ENCODE measurements around the gene LRFN3. TPM values are rescaled to one million over a fixed set of nuclear protein-coding genes. Genes with fewer than 3 reads are reported as not detected.
"Not testable (repeated sequence)": the region's sequence is repeated elsewhere in the genome, so short reads cannot be mapped to it uniquely, and the experiment has no call there.

Gene LRFN3, protein sequence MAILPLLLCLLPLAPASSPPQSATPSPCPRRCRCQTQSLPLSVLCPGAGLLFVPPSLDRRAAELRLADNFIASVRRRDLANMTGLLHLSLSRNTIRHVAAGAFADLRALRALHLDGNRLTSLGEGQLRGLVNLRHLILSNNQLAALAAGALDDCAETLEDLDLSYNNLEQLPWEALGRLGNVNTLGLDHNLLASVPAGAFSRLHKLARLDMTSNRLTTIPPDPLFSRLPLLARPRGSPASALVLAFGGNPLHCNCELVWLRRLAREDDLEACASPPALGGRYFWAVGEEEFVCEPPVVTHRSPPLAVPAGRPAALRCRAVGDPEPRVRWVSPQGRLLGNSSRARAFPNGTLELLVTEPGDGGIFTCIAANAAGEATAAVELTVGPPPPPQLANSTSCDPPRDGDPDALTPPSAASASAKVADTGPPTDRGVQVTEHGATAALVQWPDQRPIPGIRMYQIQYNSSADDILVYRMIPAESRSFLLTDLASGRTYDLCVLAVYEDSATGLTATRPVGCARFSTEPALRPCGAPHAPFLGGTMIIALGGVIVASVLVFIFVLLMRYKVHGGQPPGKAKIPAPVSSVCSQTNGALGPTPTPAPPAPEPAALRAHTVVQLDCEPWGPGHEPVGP
- 0.52 and 6.3 TPM in 2 replicates for total RNA-seq

DNA sequence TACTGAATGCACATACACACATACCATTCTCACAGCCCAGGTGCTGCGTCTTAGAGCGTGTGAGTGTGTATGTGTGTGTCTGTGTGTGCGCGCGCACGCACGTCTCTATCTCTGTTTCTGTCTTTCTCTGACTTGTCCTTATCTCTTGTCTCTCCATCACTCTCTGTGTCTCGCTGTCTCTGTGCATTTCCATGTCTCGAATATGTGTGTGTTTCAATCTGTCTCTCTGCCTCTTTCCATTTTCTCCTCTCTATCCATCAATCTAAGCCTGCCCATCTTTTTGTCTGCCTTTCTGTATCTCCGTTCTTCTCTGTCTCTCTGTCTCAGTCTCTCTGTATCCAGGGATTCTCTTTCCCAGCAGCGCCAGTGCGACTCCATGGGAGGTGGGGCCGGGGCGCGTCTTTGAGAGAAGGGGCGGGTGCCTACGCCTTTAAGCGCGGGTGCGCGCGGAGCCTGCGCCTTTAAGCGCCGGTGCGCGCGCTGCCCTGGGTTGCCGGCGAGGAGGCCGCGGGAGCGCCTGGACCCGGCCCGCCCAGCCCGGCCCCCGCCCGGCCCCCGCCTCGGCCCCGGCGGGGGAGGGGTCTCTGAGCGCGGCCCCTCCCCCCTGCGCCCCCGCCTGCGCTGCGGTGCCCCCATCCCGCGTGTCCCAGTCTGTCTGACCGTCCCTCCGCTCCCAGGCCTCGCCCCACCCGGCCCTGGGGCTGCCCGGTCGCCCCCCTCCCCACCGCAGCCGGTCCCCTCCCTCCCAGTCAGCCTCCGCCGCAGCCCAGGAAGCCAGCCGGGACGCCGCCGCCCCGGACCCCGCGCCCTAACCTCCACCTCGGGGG, at the start of gene LRFN3:
LRFN3 (plus strand) TSS at position 464 of the 827 bp plus-strand sequence. CDS start 3,052 bp downstream, outside the sequence.
- DNase-seq (ENCODE audit: low read depth), result peak; percentile 14

DNA sequence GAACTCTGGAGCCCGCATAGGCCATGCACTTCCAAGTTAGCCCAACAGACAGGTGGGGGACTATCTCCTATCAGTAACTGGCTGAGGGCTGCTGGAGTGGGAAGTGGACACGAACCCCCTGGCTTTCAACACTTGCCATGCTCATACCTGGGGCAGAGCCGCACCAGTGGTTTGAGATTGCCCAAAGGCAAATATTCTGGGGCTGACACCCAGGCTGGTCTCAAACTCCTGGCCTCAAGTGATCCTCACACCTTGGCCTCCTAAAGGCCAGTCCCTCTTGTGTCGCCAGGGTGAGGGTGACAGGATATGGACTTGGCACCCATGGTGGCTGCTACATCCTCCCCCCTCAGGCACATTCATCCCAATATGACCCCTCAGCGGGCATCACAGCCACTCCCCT, 49.0 kb upstream of the LRFN3 start:
- DNase-seq (ENCODE audit: low read depth), result no peak

DNA sequence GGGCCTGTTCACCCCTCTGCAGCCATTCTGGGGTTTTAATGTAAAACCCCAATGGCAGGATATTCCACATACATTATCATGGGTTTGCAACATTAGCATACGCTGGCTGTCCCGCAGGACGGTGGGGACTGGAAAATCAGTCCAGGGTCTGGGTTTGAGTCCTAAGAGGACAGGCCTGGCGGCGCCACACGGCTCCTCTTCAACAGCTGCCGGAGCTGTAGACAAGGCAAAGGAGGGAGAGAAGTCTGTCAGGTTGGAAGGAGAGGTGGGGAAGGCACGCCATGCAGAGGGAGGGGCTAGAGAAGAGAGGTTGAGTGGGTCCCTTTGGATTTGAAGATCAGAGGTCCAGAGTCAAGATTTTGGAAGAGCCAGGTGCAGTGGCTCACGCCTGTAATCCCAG, 47.8 kb upstream of the LRFN3 start:
- DNase-seq (ENCODE audit: low read depth), result no peak

DNA sequence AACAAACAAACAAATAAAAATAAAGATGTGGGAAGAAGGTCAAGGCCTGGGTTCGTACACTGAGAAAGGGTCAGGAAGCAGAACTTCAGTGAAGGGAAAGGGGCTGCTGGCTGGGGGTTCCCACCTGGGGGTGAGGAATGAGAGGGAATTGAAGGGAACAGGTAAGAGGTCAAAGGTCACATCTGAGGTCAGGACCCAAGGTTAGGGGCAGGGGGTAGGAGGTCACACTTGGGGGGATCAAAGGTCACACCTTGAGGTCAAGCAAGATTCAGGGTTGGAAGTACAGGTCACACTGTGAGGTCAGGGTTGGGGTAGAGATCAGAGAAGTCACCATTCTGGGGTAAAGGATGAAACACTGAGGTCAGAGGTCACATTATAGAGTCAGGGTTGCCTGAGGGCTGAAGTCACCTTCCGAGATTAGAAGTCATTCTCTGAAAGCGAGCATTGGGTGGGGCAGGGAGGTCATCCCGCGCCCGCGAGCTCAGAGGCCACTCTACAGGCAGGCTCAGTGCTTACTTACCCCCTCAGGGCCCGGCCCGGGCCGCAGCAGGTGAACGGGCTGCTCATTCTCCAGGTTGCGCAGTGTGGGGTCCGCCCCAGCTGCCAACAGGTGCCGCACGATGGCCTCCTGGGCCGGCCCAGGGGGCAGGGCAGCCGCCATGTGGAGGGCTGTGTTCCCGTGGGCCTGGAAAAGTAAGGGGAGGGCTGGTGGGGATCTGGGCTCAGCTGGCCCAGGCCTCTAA, 46.6 kb upstream of the LRFN3 start:
- DNase-seq (ENCODE audit: low read depth), result no peak

DNA sequence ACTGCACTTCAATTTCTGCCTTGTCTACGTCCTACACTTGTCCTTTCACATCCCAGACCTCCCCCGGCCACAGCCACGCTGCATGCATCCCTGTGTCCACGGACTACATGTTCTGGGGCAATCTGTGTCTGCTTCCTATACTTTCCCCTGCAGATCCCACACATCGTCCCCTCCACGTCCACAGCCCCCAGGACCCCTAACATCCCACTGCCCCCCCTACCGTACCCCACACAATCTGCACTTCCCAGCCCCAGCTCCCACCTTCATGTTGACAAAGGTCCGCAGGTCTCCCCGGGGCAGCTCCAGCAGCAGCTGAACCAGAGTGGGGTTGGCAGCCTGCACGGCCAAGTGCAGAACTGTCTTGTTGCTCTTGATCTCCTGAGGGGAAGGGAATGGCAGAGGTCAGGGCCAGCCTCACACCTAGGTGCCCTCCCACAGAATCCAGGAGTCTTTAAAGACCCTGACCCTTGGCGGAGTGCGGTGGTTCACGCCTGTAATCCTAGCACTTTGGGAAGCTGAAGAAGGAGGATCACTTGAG, 46.0 kb upstream of the LRFN3 start:
- DNase-seq (ENCODE audit: low read depth), result no peak

DNA sequence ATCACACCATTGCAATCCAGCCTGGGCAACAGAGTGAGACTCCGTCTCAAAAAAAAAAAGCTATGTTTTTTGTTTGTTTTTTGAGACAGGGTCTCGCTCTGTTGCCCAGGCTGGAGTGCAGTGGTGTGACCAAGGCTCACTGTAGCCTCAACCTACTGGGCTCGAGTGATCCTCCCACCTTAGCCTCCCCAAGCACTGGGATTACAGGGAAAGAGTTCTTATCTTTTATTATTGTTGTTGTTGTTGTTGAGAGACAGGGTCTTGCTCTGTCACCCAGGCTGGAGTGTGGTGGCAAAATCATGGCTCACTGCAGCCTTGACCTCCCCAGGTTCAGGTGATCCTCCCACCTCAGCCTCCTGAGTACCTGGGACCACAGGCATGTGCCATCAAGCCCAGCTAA, 44.4 kb upstream of the LRFN3 start:
- not testable (repeated sequence) for DNase-seq (ENCODE audit: low read depth)

- DNase-seq (ENCODE audit: low read depth), result no peak
Measured at GRCh38 chr19:35894342-35894741, 41.8 kb upstream of the LRFN3 start.

GRCh38 chr19:35895911-35896642, 40.1 kb upstream of the LRFN3 start:
- DNase-seq (ENCODE audit: low read depth), result no peak

GRCh38 chr19:35896643-35897040, 39.5 kb upstream of the LRFN3 start:
- DNase-seq (ENCODE audit: low read depth), result no peak

DNA sequence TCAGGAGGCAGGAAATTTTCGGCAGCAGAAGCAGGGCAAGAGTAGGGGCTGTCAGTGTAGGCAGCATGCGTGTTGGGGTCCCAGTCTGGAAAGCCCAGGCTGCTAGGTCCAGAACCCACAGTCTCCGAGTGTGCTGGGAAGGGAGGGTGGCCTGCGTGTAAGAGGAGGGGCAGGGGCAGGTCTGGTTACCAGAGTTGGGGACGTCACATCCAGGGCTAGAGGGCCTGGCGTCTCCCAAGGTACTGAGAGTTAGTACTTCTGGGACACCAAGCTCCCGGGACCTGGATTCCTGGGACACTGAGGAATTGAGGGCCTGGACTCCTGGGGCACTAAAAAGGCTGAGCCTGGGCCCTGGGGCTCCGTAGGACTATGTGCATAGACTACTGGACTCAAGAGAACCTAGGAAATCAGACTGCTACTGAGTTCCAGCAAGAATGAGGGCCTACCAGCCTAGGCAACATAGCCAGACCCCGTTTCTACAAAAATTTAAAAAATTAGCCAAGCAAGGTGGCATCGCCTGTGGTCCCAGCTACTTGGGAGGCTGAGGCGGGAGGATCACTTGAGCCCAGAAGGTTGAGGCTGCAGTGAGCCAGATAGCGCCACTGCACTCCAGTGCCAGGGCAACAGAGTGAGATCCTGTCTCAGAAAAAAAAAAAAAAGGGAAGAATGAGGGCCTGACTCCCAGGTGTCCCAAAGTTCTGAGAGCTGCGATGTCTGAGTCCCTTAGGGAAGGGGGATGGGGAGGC, 38.3 kb upstream of the LRFN3 start:
- no peak for DNase-seq (ENCODE audit: low read depth)

GRCh38 chr19:35898499-35898809, 37.7 kb upstream of the LRFN3 start:
- no peak for DNase-seq (ENCODE audit: low read depth)

DNA sequence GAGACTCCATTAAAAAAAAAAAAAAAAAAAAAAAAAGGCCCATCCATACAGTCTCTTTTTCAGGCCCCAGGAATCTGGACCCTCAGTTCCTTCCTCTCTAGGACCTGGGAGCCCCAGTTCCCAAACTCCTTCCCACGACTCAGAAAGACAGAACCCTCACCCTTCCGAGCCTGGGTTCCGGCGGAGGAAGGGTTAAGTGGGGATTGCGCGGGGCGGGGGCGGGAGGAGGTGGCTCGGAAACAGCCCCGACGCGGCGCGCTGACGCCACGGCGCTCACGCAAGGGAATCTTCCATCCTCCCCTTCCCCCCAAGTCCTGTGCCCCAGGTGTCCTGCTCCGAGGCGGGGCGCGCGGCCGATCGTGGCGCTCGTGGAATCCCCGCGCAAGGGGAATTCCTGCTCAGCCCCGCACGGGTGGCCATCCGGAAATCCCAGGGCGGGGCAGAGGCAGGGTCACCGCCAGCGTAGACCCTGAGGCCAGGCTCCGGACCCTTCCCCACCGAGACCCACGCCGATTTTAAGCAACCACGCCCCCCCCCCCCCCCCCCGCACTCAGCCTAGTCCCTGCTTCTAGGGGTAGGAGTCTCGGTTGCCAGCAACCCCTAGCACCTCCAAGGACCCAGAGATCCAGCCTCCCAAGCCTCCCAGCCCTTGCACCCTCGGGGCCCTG, 36.5 kb upstream of the LRFN3 start:
- peak; percentile 76 for DNase-seq (ENCODE audit: low read depth)

DNA sequence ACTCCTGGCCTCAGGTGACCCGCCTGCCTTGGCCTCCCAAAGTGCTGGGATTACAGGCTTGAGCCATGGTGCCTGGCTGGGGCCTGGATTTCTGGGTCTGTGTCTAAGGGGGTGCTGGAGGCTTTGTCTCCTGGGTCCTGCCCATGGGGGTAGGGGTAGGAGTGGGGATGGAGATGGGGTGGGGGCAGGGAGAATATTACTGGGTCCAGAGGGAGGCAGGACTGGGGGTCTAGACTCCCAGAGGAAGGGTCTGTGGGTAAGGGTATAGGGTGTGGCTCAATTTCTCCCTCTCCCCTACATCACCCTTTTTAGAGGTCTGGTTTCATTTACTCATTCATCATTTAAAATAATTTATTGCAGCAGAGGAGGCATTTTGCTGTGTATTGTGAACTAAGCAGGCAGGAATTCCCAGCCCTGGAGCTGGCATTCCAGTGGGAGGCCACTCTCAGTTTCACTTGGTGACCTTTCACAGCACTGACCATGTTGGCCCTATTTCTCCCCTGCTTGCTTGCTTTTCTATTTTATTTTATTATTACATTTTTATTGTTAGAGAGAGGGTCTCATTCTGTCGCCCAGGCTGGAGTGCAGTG, 35.0 kb upstream of the LRFN3 start:
- DNase-seq (ENCODE audit: low read depth), result peak; percentile 73

DNA sequence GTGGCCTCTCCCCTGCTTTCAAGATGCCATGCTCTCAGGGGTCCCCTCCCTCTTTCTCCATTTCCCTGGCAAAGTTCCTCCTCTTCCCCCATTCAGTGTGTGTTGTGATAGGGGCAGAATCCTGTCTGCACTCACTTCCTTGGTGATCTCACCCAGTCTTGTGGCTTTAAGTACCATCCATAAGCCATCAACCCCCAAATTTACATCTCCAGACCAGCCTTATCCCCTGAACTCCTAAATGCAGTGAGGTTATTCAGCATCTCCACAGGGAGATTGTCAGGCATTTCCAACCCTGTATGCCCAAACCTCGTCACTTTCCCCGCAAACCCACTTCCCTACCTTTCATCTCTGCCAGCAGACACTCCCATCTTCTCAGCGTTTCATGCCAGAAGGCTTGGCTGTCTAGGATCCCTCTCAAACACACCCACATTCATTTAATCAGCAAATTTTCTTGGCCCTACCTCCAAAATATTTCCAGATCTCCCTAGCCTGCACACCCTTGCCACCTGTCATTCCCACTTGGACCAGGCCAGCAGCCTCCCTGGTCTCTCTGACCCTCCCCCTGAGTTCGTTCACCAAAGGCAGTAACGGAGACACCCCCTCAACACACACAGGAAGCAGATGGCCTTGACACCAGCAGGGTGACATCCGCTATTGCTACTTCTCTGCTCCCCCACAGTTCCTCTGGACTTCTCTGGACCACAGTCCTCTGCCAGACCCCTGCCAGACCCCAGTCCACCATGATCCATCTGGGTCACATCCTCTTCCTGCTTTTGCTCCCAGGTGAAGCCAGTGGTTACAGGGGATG, 34.1 kb upstream of the LRFN3 start, which contains the start of gene HCST:
HCST (plus strand) TSS at position 676 of the 808 bp plus-strand sequence; CDS start at position 741, 65 bp downstream.
- DNase-seq (ENCODE audit: low read depth), result no peak

DNA sequence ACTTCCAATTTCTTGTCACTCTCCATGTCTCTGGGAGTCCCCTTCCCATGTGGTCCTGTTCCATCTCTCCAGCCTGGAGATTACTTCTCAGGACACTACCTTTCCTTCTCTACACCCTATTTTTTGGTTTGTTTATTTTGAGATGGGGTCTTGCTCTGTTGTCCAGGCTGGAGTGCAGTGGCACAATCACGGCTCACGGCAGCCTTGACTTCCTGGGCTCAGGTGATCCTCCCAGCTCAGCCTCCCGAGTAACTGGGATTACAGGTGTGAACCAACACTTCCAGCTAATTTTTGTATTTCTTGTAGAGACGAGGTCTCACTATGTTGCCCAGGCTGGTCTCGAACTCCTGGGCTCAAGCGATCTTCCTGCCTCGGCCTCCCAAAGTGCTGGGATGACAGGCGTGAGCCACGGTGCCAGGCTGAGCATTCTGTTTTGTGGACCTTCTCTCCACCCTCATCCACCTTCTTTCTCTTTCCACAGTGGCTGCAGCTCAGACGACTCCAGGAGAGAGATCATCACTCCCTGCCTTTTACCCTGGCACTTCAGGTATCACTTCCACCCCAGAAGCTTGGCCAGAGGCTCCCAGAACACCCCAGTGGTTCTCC, 33.2 kb upstream of the LRFN3 start:
- no peak for DNase-seq (ENCODE audit: low read depth)

DNA sequence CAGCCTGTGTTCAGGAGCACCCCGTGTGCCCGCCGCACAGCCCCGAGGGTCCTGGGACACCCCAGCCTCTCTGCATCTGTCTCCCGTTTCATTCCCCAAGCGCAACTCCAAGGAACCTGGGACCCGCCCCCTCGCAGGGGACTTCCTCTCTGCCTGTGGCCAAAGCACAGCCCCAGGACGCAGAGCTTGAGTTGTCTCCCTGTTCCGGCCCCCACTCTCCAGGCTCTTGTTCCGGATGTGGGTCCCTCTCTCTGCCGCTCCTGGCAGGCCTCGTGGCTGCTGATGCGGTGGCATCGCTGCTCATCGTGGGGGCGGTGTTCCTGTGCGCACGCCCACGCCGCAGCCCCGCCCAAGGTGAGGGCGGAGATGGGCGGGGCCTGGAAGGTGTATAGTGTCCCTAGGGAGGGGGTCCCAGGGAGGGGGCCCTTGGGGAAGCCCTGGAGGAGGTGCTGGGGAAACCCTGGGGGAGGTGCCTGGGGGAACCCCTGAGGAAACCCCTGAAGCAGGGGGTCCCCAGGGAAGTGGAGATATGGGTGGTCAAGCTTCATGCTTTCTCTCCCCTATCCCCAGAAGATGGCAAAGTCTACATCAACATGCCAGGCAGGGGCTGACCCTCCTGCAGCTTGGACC, 32.5 kb upstream of the LRFN3 start:
- peak; percentile 46 for DNase-seq (ENCODE audit: low read depth)

DNA sequence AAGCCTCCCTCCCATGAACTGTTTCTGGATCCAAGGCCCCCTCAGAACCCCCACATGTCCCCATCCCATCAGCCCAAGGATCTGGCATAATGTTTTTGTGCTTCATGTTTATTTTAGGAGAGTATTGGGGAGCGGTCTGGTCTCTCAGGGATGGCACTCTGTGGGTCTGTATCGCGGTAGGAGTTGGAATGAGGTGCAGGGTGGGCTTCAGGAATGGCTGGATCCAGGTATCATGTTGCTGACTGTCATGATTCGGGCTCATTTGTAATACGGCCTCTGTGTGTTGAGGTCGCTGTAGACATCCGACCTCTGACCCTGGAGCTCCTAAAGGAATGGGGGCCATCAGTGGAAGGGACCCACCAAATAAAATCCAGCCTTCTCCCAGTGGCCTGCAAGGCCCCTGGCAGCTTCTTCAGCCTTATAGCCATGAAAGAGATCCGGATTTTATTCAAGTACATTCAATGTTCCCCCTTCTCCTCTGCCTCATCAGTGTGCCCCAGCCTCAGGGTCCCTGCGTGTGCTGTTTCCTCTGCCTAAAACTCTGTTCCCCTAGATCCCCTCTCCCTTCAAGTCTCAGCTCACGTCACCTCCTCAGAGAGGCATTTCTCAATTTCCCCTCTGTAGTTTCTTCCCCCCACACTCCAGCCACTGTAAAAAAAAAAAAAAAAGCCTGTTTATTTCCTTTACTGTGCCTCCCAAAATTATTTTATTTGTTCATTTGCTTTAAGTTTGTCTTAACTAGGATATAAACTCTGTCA, 31.7 kb upstream of the LRFN3 start:
- no peak for DNase-seq (ENCODE audit: low read depth)
